SK-N-SH treated with all-trans-retinoic acid at 6 μM for 48 hours (cell line): Measurements from ENCODE around the gene PRR12.

ENCODE experiments used
- ATAC-seq: fragments of 200-7000 bp; cut with Tn5 transposase; 3 replicates; pipeline ENCODE4 v1.9.1; 2020; ENCODE audit warnings: mild to moderate bottlenecking, moderate library complexity
- ARNTL ChIP-seq: fragments of 450-650 bp; formaldehyde crosslinking; IDR thresholded peaks from 2 replicates; pipeline ENCODE4 v1.5.0; 2020; ENCODE audit warnings: low read depth, mild to moderate bottlenecking, moderate library complexity, borderline replicate concordance
- BACH2 ChIP-seq: fragments of 250-450 bp; sonication (Bioruptor Pico); IDR thresholded peaks from 2 replicates; pipeline ENCODE4 v1.9.0; 2021; ENCODE audit warnings: mild to moderate bottlenecking, borderline replicate concordance
- CSDC2 ChIP-seq: fragments of 250-450 bp; sonication (Bioruptor Pico); IDR thresholded peaks from 2 replicates; pipeline ENCODE4 v1.5.0; 2020; ENCODE audit warnings: mild to moderate bottlenecking, moderate library complexity
- CSRNP3 ChIP-seq: fragments of 250-450 bp; sonication (Bioruptor Pico); IDR thresholded peaks from 2 replicates; pipeline ENCODE4 v1.5.1; 2021; ENCODE audit warnings: mild to moderate bottlenecking, moderate library complexity
- ESRRG ChIP-seq: fragments of 250-450 bp; sonication (Bioruptor Pico); IDR thresholded peaks from 2 replicates; pipeline ENCODE4 v1.6.1; 2021; ENCODE audit warnings: mild to moderate bottlenecking
- GLIS3 ChIP-seq: fragments of 250-450 bp; sonication (Bioruptor Pico); IDR thresholded peaks from 2 replicates; pipeline ENCODE4 v1.5.0; 2020; ENCODE audit warnings: mild to moderate bottlenecking, moderate library complexity
- ISL1 ChIP-seq: fragments of 250-450 bp; sonication (Bioruptor Pico); IDR thresholded peaks from 2 replicates; pipeline ENCODE4 v2.1.2; 2022; ENCODE audit warnings: mild to moderate bottlenecking, moderate library complexity
- OSR1 ChIP-seq: fragments of 250-450 bp; sonication (Bioruptor Pico); IDR thresholded peaks from 2 replicates; pipeline ENCODE4 v1.8.0; 2022; ENCODE audit warnings: moderate library complexity, mild to moderate bottlenecking, inconsistent platforms
- PATZ1 ChIP-seq: fragments of 250-450 bp; sonication (Bioruptor Pico); IDR thresholded peaks from 2 replicates; pipeline ENCODE4 v1.8.0; 2020; ENCODE audit warnings: mild to moderate bottlenecking, moderate library complexity, borderline replicate concordance
- PPARA ChIP-seq: fragments of 250-450 bp; sonication (Bioruptor Pico); IDR thresholded peaks from 2 replicates; pipeline ENCODE4 v1.5.0; 2020; ENCODE audit warnings: mild to moderate bottlenecking, borderline replicate concordance
- RARB ChIP-seq: fragments of 250-450 bp; sonication (Bioruptor Pico); IDR thresholded peaks from 2 replicates; pipeline ENCODE4 v1.8.0; 2021; ENCODE audit warnings: mild to moderate bottlenecking, moderate library complexity
- SNAI2 ChIP-seq: fragments of 250-450 bp; sonication (Bioruptor Pico); IDR thresholded peaks from 2 replicates; pipeline ENCODE4 v1.5.0; 2020; ENCODE audit warnings: mild to moderate bottlenecking, moderate library complexity
- TCF4 ChIP-seq: fragments of 250-450 bp; sonication (Bioruptor Pico); IDR thresholded peaks from 2 replicates; pipeline ENCODE4 v1.8.0; 2021; ENCODE audit warnings: mild to moderate bottlenecking, moderate library complexity, borderline replicate concordance
- TOX ChIP-seq: fragments of 250-450 bp; sonication (Bioruptor Pico); IDR thresholded peaks from 2 replicates; pipeline ENCODE4 v1.8.0; 2021; ENCODE audit warnings: mild to moderate bottlenecking, moderate library complexity, borderline replicate concordance
- TSHZ2 ChIP-seq: fragments of 250-450 bp; sonication (Bioruptor Pico); IDR thresholded peaks from 2 replicates; pipeline ENCODE4 v1.5.0; 2020; ENCODE audit warnings: mild to moderate bottlenecking, moderate library complexity
- ZC3H10 ChIP-seq: fragments of 250-450 bp; sonication (Bioruptor Pico); IDR thresholded peaks from 2 replicates; pipeline ENCODE4 v1.5.1; 2021; ENCODE audit warnings: mild to moderate bottlenecking, moderate library complexity
- ZFP3 ChIP-seq: fragments of 250-450 bp; sonication (Bioruptor Pico); IDR thresholded peaks from 2 replicates; pipeline ENCODE4 v1.5.0; 2020; ENCODE audit warnings: mild to moderate bottlenecking, moderate library complexity
- ZFP30 ChIP-seq: fragments of 450-650 bp; formaldehyde crosslinking; IDR thresholded peaks from 2 replicates; pipeline ENCODE4 v1.5.0; 2022; ENCODE audit warnings: mild to moderate bottlenecking, moderate library complexity
- ZNF565 ChIP-seq: fragments of 450-650 bp; formaldehyde crosslinking; conservative IDR thresholded peaks from 2 replicates; pipeline ENCODE4 v1.5.0; 2020; ENCODE audit warnings: low read depth, mild to moderate bottlenecking, moderate library complexity
- ZNF70 ChIP-seq: fragments of 450-650 bp; formaldehyde crosslinking; IDR thresholded peaks from 2 replicates; pipeline ENCODE4 v1.5.0; 2020; ENCODE audit warnings: mild to moderate bottlenecking, moderate library complexity
- ZNF8 ChIP-seq: fragments of 450-650 bp; formaldehyde crosslinking; IDR thresholded peaks from 2 replicates; pipeline ENCODE4 v1.5.0; 2020; ENCODE audit warnings: mild to moderate bottlenecking, moderate library complexity
- TF ChIP-seq, protein P1 (sequence below): fragments of 250-450 bp; sonication (Bioruptor Pico); IDR thresholded peaks from 2 replicates; pipeline ENCODE4 v1.5.1; 2020; ENCODE audit warnings: low read depth, mild to moderate bottlenecking, moderate library complexity
- TF ChIP-seq, protein P2 (sequence below): fragments of 250-450 bp; sonication (Bioruptor Pico); IDR thresholded peaks from 2 replicates; pipeline ENCODE4 v1.8.0; 2021; ENCODE audit warnings: low read depth, mild to moderate bottlenecking, moderate library complexity, borderline replicate concordance

PRR12 gene

GRCh38 chr19:49542446-49542845, 48.5 kb upstream of the PRR12 start:
- ATAC-seq = no peak
- TF ChIP-seq RARB (CRISPR knock-in tag) = no peak
- no peak for TF ChIP-seq GLIS3
- no peak for TF ChIP-seq ZNF565 (CRISPR knock-in tag)
- TF ChIP-seq ZNF70 (CRISPR knock-in tag) = no peak
- TF ChIP-seq SNAI2 (CRISPR knock-in tag) = no peak
- no peak for TF ChIP-seq TCF4
- no peak for TF ChIP-seq ZC3H10 (CRISPR knock-in tag)
- TF ChIP-seq BACH2 (CRISPR knock-in tag) = no peak
- no peak for TF ChIP-seq TOX
- TF ChIP-seq ARNTL (CRISPR knock-in tag) = no peak
- no peak for TF ChIP-seq CSDC2 (CRISPR knock-in tag)
- TF ChIP-seq PPARA (CRISPR knock-in tag) = no peak
- TF ChIP-seq OSR1 (CRISPR knock-in tag) = no peak
- no peak for TF ChIP-seq ZNF8 (CRISPR knock-in tag)
- no peak for TF ChIP-seq ISL1 (CRISPR knock-in tag)
- TF ChIP-seq ZFP30 (CRISPR knock-in tag) = no peak
- no peak for TF ChIP-seq TSHZ2 (CRISPR knock-in tag)
- no peak for TF ChIP-seq PATZ1 (CRISPR knock-in tag)

DNA sequence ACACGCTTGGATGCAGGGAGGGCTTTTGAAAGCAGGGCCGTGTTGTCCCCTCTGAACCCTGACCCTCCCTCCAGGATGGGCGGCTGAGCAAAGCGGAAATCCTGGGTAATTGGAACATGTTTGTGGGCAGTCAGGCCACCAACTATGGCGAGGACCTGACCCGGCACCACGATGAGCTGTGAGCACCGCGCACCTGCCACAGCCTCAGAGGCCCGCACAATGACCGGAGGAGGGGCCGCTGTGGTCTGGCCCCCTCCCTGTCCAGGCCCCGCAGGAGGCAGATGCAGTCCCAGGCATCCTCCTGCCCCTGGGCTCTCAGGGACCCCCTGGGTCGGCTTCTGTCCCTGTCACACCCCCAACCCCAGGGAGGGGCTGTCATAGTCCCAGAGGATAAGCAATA, 48.0 kb upstream of the PRR12 start:
- ATAC-seq = no peak
- TF ChIP-seq ARNTL (CRISPR knock-in tag) (no peak), CSDC2 (CRISPR knock-in tag) (no peak), ZNF565 (CRISPR knock-in tag) (no peak), BACH2 (CRISPR knock-in tag) (no peak), ZFP3 (CRISPR knock-in tag) (no peak), ZFP30 (CRISPR knock-in tag) (no peak), ZNF8 (CRISPR knock-in tag) (no peak), ESRRG (CRISPR knock-in tag) (no peak), RARB (CRISPR knock-in tag) (no peak), CSRNP3 (no peak), TCF4 (no peak), PPARA (CRISPR knock-in tag) (no peak), TSHZ2 (CRISPR knock-in tag) (no peak), SNAI2 (CRISPR knock-in tag) (no peak), TOX (no peak), ZC3H10 (CRISPR knock-in tag) (no peak), PATZ1 (CRISPR knock-in tag) (no peak), ZNF70 (CRISPR knock-in tag) (no peak)
- TF ChIP-seq, protein P1, sequence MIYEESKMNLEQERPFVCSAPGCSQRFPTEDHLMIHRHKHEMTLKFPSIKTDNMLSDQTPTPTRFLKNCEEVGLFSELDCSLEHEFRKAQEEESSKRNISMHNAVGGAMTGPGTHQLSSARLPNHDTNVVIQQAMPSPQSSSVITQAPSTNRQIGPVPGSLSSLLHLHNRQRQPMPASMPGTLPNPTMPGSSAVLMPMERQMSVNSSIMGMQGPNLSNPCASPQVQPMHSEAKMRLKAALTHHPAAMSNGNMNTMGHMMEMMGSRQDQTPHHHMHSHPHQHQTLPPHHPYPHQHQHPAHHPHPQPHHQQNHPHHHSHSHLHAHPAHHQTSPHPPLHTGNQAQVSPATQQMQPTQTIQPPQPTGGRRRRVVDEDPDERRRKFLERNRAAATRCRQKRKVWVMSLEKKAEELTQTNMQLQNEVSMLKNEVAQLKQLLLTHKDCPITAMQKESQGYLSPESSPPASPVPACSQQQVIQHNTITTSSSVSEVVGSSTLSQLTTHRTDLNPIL (CRISPR knock-in tag) = no peak
- TF ChIP-seq, protein P2, sequence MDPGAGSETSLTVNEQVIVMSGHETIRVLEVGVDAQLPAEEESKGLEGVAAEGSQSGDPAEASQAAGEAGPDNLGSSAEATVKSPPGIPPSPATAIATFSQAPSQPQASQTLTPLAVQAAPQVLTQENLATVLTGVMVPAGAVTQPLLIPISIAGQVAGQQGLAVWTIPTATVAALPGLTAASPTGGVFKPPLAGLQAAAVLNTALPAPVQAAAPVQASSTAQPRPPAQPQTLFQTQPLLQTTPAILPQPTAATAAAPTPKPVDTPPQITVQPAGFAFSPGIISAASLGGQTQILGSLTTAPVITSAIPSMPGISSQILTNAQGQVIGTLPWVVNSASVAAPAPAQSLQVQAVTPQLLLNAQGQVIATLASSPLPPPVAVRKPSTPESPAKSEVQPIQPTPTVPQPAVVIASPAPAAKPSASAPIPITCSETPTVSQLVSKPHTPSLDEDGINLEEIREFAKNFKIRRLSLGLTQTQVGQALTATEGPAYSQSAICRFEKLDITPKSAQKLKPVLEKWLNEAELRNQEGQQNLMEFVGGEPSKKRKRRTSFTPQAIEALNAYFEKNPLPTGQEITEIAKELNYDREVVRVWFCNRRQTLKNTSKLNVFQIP (CRISPR knock-in tag) = no peak
